NCI-H1105 (cell line): ENCODE data around the gene RCBTB1.
"Not testable (repeated sequence)": the region's sequence is repeated elsewhere in the genome, so short reads cannot be mapped to it uniquely, and the experiment has no call there.

Experiments used
- DNase-seq: peaks from one replicate; lab custom pipeline; 2025; lab: John Stamatoyannopoulos, UW

RCBTB1 gene

DNA sequence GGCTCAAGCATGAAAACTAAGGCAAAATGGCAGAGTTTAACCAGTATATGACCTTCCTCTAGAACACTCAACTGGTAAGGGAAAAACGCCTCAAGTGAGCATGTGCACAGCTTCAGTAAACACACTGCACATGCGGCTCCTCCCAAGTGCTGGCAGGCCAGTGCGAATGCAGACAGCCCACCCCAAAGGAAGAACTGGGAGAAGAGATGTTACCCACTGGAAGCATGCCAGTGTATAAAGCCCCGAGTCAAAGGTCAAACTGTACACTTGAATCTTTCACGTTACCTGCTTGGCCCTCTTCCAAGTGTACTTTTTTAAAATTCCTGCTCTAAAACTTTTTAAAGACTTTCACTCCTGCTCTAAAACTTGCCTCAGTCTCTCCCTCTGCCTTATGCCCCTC lies 19.2 kb upstream of the RCBTB1 start:
- no peak for DNase-seq

DNA sequence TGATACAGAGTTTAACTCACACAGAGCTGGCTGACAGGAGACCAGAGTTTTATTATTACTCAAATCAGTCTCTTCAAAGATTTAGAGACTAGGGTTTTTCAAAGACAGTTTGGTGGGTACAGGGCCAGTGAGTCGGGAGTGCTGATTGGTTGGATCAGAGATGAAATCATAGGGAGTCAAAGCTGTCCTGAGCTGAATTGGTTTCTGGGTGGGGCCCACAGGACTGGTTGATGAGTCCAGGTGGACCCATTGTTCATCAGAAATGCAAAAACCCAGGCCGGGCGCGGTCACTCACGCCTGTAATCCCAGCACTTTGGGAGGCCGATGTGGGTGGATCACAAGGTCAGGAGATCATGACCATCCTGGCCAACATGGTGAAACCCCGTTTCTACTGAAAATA lies 17.3 kb upstream of the RCBTB1 start:
- not testable (repeated sequence) for DNase-seq

DNA sequence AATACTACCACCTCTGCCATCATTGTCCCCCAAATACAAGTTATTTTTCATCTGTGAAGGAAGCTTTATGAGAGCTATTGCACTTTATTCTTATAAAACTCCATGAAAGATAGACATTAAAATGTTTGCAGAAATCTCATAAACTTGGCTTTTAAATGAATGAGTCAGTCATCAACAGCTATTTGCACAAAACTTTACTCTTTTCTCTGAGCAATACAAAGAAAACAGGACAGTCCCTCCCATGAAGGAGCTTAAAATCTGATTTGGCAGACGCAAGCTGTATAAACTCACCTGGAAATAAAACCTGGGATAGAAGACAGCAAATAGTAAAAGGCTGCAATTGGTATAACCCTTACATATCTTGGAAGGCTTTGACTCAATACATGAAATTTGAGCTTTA lies 16.6 kb upstream of the RCBTB1 start:
- DNase-seq, result no peak

DNA sequence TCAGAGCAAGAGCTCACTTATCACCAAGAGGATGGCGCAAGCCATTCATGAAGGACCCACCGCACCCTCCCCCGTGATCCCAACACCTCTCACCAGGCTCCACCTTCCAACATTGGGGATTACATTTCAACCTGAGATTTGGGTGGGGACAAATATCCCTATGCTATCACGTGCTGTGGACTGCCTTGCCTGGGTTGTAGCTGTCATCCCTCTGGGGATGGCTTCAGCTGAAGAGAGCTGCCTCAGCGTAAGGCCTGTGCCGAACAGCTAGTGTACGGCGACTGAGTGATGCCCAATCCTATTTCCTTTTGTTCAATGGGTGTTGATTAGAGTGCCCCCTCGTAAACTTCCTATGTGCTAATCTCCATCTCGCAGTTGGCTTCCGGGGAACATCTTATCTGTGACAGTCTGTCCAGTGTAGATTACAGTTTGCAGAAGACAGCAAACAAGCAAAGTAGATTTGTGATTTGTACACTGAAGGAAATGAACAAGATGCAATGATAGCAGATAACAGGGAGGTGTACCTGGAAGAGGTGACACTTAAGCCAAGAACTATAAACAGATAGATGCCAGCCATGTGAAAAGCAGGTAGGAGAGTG lies 11.8 kb upstream of the RCBTB1 start:
- DNase-seq, result no peak

DNA sequence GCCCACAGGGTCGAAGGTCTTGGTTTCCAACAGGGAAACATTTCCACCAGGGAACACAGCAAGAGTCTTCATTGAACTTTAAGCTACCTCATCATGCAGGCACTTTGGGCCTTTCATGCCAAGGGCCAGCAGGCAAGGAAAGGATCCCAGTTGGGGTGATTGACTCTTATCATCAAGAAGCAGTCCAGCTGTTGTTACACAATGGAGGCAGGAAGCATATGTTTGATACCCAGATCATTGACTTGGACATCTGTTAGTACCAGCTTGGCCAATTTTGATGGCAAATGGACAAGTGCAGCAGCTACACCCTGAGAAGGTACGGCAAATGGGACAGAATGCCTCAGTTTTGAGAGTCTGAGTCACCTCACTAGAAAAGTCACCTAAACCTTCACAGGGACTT lies 10.9 kb upstream of the RCBTB1 start:
- DNase-seq, result no peak

DNA sequence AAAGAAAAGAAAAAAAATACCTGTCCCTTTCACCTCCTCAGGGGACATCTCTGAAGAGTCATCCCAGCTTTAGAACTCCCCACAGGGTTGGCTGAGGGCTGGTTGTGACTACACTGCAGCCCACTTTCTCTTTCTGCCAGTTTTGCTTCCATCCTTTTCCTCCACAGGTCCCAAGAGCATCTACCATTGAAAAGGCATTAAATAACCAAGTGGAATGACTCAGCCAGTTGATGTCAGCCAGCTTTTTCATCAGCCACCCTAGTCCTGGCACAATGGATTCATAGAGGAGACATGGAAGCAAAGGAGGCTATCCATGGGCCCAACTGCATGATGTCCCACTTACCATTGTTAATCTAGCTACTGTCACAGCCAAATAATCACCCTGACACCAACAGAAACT lies 9.2 kb upstream of the RCBTB1 start:
- no peak for DNase-seq

DNA sequence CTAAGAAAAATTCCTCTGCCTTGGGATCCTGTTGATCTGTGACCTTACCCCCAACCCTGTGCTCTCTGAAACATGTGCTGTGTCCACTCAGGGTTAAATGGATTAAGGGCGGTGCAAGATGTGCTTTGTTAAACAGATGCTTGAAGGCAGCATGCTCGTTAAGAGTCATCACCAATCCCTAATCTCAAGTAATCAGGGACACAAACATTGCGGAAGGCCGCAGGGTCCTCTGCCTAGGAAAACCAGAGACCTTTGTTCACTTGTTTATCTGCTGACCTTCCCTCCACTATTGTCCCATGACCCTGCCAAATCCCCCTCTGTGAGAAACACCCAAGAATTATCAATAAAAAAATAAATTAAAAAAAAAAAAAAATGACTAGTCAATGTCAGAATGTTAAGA lies 8.5 kb upstream of the RCBTB1 start:
- not testable (repeated sequence) for DNase-seq

DNA sequence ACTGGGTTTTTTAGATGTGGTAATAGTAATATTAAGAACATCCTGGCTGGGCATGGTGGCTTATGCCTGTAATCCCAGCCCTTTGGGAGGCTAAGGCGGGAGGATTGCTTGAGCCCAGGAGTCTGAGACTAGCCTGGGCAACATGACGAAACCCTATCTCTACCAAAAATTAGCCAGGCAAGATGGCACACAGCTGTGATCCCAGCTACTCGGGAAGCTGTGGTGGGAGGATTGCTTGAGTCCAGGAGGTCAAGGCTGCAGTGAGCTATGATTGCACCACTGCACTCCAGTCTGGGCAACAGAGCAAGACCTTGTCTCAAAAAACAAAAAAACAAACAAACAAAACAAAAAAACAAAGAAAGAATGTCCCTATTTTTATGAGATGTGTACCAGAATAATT lies 5.4 kb upstream of the RCBTB1 start:
- not testable (repeated sequence) for DNase-seq

DNA sequence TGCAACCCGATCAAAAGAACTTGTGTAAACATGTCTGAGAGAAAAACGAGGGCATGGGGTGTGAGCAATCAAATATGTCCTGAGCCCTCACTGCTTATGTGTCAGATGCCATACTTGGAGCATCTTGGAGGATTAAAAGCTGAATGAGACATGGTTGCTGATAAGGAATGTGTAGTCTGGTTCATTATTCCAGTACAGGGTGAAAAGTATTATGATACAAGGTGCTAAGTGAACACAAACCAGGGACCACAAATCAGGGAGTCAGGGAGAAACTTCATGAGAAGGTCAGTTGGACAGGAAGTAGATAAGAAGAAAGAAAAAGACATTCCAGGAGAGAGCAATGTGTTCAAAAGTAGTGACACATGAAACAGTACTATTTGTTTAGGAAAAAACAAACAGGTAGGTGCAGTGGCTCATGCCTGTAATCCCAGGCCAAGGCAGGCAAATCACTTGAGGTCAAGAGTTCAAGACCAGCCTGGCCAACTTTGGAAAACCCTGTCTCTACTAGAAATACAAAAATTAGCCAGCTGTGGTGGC lies 2.0 kb upstream of the RCBTB1 start:
- DNase-seq, result no peak

DNA sequence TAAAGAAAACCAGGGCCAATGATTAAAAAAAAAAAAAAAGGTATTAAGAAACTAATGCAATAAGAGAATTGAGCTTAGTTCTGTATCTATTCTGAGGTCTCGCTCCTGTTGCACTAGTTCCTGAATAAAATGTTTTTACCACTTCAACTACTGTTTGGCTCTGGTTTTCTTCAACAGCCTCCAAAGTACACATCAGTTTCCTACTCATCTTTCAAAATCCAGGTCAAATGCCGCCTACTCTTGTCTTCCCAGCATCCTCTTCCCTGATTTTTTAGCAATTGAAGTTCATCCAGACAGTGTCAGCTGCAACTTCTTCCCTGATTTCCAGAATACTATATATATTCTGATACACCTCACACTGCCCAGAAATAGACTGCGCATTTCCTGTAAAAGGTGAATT lies 1.4 kb upstream of the RCBTB1 start:
- no peak for DNase-seq

DNA sequence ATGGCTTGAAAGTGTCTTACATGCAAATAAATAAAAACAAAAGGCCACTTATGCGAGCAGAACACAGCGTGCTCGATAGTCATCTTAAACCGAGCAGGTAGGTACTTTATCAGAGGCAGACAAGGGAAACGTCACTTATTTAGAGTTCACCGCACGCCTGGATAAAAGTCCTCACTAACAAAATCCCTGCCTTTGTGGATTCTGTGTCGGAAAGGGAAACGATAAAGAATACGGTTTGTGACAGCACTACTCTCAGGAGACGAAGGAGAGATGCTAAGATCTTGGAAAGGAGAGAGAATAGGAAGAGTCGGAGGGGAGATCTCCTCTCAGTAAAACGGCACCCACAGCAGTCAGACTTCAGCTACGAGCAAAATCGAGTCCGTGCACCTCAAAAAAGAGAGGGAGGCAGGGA lies 581 bp downstream of the RCBTB1 start:
- DNase-seq, result no peak

DNA sequence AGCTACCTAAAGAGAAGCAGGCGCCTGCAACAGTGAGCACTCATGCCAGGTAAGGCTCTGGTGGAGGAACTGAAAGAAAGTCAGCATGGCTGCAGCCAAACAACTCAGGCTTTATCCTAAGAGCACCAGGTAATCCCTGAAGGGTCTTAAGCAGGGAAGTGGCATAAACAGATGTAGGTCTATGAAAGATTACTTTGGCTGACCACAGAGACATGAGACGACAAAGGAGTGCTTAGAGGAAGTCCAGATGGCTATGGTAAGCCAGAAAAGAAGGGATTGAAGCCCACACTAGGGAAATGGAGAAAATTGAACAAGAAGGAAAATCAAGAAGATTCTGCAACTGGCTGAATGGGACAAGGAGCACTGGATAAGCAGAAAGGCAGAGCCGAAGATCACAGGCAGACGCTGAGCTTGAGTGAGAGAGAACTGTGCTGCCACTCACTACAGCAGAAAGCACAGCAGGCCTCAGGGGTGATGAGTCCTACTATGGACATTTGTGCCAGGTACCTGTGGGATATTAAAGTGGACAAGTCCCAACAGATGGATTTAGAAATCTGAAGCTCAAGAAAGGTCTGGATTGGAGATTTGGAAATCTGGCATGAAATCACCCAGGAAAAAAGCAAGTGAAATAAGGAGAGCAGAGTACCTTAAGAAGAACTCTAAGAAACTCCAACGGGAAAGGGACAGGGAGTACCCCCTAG lies 4.2 kb downstream of the RCBTB1 start:
- DNase-seq, result no peak

DNA sequence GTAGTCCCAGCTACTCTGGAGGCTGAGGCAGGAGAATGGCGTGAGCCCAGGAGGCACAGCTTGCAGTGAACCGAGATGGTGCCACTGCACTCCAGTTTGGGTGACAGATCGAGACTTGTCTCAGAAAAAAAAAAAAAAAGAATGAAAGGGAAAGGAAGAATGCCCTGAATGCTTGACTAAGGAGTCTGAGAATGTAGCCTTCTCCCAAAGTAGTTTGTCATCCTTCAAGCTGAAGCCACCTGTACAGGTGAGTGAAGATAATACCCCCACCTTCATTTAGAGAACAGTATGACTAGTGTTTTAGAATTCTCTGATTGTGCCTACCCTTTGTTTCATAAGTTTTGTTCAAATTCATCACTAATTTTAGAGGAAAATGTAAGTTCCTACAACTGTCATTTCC lies 5.9 kb downstream of the RCBTB1 start:
- DNase-seq, result no peak

DNA sequence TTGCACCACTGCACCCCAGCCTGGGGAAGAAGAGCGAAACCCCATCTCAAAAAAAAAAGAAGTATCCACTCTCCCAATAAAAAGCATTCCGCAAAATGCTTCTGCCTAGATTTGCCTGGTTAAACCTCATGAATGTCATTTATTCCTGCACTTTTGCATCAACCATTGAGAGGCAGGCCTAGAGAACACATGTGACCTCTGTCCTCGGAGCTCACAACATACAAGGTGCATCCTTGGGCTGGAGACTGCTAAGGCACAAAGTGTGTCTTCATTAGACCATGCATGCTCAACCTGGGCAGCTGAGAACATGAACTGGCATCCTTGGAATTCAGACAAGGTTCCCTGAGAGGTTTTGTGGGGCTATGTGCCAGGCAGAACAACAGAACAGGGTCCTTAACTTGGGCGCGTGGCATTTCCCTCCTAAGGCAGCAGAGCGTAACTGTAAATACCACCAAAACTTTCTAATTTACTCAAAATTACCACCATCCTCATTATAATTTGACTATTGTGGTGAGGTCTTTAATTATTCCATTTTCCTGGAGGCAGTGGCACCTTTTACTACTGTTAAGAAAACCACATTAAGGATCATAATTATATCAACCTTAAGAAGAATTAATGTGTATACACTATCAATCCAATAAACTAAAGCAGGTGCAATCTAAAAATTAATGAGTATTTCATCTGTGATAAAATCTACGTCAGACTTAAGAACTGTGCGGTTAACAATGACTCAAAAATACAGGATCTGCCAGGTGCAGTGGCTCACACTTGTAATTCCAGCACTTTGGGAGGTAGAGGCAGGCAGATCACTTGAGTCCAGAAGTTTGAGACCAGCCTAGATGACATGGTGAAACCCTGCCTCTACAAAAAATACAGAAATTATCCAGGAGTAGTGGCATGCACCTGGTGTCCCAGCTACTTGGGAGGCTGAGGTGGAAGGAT lies 13.8 kb downstream of the RCBTB1 start:
- no peak for DNase-seq

DNA sequence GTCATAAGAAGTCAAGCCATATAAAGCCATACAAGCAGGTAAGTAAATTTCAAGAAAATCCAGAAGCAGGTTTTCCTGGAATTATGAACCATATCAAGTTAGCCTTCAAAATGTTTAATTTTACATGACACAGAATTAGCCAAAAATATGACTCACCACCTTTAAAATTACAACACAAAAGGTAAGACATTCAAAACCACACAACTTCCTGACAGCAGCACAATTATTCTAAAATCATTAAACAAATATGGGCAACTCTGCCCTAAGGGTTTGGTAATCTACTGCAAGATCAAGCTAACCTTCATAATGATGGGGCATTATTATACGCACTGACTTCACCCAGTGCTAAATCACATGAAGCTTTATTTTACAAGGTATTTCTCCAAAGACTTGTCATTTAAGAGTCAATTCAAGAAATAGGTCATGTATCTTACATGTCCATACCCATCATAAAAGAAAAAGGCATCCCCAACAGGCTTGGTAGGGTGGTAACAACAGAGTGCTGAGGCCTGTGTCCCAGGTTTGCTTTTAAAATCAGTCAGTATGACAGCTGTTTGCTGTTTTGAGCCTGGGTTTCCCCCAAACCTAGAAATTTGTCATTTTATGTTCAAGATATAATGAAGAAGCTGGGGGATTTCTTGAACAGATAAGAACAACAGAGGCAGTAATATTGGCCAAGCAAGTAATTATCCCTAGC lies 15.2 kb downstream of the RCBTB1 start:
- DNase-seq, result no peak

DNA sequence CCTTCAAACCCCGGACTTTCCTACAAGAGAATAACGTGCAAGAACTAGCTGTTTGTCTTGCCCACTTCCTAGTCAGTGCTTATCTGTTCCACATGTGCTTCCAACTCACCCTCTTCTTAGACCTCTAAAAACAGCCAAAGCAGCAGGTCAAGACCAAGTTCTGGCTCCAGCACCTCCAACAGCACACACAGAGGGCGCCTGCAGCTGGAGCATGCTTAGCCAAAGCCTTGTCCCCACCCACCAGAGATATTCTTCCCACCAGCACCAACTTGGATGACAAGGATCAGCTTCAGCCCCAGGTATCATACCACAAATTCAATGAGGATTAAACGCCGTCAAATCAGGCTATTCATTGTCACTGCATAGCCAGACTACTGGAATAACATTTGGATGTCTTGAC lies 17.9 kb downstream of the RCBTB1 start:
- no peak for DNase-seq

DNA sequence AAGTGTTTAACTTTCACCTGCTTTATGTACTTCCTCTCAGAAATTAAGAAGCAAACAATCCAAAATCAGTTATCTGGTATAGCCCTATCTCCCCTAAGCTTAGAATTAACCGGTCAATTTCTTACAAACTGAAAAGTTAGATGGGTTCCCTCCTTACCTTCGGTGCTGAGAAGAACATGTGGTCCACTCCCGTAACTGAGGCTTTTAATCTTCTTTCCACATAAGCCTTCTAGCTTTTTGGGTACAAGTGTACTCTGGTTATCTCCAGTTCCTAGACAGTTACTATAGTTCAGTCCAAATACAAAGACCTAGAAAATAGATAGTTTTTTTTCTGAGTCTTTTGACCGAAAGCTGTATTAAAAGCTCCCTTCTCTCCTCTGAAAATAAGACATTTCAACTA lies 18.9 kb downstream of the RCBTB1 start:
- DNase-seq, result no peak

DNA sequence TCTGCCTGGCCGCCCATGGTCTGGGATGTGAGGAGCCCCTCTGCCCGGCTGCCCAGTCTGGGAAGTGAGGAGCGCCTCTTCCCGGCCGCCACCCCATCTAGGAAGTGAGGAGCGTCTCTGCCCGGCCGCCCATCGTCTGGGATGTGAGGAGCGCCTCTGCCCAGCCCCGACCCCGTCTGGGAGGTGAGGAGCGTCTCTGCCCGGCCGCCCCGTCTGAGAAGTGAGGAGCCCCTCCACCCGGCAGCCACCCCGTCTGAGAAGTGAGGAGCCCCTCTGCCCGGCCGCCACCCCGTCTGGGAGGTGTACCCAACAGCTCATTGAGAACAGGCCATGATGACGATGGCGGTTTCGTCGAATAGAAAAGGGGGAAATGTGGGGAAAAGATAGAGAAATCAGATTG lies 19.9 kb downstream of the RCBTB1 start:
- not testable (repeated sequence) for DNase-seq

DNA sequence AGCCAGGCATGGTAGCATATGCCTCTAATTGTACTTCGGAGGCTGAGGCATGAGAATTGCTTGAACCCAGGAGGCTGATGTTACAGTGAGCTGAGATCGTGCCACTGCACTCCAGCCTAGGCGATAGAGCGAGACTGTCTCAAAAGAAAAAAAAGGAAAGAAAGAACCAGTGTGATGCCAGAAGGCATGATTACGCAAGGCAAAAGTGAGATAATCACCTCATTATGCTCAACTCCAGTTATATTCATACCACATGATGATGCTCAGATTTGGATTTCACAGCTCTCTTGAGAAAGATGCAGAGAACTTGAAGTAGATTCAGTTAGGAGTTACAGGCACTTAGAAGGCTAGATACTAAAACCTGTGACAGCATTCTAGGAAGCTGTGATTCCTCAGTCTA lies 21.8 kb downstream of the RCBTB1 start:
- no peak for DNase-seq

DNA sequence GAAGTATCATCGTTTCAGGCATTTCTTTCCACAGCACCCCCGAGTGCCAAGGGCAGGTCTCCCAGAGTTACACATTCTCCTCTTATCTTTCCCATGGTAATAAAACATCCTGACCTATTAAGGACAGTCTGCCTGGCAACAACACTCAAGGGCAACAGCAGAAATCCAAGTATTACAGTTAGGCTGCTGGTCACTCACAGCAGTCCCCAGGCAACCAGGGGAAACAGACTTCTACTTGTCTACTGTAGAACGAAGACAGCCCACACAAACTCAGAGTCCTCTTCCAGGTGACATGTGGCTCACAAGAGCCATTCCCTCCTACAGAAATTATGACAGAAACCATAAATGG lies 24.3 kb downstream of the RCBTB1 start:
- DNase-seq, result no peak

DNA sequence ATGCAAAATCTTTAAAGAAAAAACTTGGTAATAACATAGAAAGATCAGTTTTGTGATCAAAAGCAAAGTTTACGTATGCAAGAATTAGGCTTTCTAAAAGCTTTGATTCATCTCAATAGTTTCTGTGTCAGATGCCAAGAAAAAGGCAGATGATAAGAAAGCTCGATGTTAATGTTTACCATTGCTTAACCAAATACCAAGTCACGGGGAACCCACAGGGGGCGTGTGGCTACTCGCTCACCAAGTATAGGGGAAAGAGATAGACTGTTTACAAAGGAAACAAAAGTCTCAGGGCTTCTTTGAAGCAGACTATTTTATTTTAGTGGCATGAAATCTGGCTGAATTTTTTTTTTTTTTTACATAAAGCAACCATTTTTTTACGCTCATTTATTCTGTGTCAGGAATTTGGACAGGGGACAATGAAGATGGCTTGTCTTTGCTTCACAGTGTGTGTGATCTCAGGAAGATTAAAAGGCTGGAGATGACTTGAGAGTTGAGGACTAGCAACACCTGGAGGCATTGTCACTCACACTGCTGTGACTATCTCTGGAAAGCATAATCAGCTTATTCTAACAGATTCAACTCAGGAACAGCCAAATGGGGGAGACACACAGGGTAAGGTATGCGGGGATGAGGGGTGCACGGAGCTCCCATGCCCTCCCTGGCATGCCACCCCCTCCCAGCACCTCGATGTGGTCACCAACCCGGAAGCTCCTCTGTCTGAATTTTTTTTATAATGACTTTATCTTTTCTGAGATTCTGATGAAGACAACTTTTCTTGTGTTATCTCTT lies 24.9 kb downstream of the RCBTB1 start:
- no peak for DNase-seq
